HG03196 (cell line): Measurements from ENCODE around the gene CSAG2.

Experiments used
- ATAC-seq: cut with Tn5 transposase; IDR thresholded peaks from one replicate; pipeline ENCODE4 v1.9.1; 2021; ENCODE audit not compliant: unreplicated experiment

CSAG2 gene

DNA sequence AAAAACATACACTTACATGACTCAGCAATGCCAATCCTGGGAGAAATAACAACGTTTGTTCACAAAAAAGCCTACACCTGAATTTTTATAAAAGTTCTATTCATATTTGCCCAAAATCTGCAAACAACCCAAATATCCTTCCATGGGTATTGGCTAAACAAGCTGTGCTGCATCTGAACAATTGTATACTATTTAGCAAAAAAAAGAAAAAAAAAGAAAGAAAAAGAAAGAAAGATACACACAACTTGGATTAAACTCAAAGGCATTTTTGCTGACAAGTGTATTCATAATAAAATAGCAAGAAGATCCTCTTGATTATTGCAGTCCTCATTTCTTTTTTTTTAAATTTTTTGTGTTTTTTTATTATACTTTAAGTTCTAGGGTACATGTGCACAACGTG is 34.9 kb downstream of the CSAG2 start:
- ATAC-seq, result no peak

DNA sequence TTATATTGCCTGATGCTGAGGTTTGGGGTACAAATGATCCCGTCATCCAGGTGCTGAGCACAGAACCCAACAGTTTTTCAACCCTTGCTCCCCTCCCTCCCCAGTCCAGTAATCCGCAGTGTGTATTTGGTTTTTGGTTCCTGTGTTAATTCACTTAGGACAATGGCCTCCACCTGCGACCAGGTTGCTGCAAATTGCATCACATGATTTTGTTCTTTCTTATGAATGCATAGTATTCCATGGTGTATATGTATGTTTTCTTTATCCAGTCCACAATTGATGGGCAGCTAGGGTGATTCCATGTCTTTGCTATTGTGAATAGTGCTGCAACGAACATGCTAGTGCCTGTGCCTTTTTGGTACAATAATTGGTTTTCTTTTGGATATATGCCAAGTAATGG is 46.0 kb downstream of the CSAG2 start:
- ATAC-seq, result no peak

DNA sequence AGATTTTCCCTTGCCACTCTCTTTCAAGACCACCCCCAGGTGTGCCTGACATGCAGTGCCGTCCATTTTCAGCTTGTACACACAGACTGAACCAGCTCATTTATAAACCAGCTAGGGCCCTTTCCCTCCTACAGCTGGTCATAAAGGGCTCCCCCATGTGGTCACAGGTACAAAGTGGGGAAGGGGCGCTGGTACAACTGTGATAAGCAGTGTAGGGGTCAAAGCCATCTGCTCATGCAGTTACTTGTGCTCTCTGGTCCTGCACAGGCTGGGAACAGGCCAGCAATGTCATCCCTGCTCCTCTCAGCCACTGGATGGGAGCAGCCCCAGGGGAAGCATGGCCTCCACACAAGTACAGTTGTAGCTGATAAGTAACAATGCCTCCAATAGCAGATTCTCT is 50.8 kb downstream of the CSAG2 start:
- ATAC-seq, result no peak
